GM18868 (cell line): ENCODE data around the gene MIXL1.

Experiments used
- ATAC-seq: cut with Tn5 transposase; IDR thresholded peaks from one replicate; pipeline ENCODE4 v1.9.1; 2021; ENCODE audit warnings: mild to moderate bottlenecking, moderate library complexity; ENCODE audit not compliant: unreplicated experiment

Gene MIXL1

DNA sequence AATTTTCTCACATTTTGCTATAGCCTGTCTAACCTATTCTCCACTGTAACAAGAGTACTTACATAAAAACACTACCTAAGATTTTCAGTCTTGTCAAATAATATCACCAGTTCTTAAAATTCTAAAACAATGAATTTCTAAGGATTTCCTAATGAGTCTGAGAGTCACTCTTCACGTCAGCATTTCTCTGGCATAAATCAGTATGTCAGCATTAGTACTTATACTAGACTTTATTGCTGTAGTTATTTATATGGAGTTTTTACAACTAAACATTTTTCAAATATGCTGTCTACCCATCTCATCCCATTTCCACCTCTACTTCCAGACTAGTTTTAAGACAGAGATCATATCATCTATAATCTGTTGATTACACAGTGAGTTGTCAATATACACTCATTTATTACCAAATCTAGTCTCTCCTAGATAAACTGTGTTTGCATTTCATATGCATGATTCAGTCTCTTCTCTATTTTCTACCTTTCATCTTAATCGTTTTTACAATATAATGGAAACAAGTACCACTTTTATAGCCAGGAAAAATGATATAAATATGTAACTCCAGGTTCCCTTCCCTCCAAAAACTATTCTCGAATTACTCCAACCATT, 52.7 kb downstream of the MIXL1 start:
- ATAC-seq: no peak
